Colonic mucosa (tissue), 4 donors: ENCODE data around the gene PPP2CA. TPM values are rescaled to one million over a fixed set of nuclear protein-coding genes. Genes with fewer than 3 reads are reported as not detected.

Experiments used
- DNase-seq: peaks from one replicate; pipeline ENCODE4 v3.0.0-alpha.2; 2020
- H3K27ac ChIP-seq: fragments of 200-600 bp; one replicate; pipeline ENCODE4 v1.8.0; 2021
- H3K27me3 ChIP-seq: fragments of 200-600 bp; one replicate; pipeline ENCODE4 v1.8.0; 2021
- H3K36me3 ChIP-seq: fragments of 200-600 bp; one replicate; pipeline ENCODE4 v1.8.0; 2021
- H3K4me1 ChIP-seq: fragments of 200-600 bp; one replicate; pipeline ENCODE4 v1.8.0; 2021; ENCODE audit warnings: mild to moderate bottlenecking
- H3K4me3 ChIP-seq: fragments of 200-600 bp; one replicate; pipeline ENCODE4 v1.8.0; 2021
- H3K9ac ChIP-seq, 2 donors: one replicate each; pipeline ENCODE4 v1.7.0; 2013; ENCODE audit warnings: control low read depth in 2 of 2, low read depth in 2 of 2, low read length in 2 of 2
- H3K9me3 ChIP-seq: fragments of 200-600 bp; one replicate; pipeline ENCODE4 v1.8.0; 2021
- intact Hi-C: fragments of 100-400 bp; cut with DNase I; formaldehyde crosslinking; loops from one replicate; pipeline ENCODE4 v1.14.1; 2022
- total RNA-seq, 2 donors: library from RNA; stranded (reverse); fragmentation: NEBNext Ultra II Directional in 1 of 2; extraction: Animal tissue kit (Norgen Biotek cat#: 25700) in 1 of 2; gene quantifications; one replicate each; pipeline ENCODE4 v1.2.1, GENCODE V29; 2021
- TF ChIP-seq, protein P1 (sequence below): fragments of 200-600 bp; IDR thresholded peaks from one replicate; pipeline ENCODE4 v1.8.0; 2022; ENCODE audit warnings: antibody characterized with exemption, mild to moderate bottlenecking
- donor health status: healthy.
- donor health status: DM: no; HTN: no; CAD: no.
- donor health status: DM: no; HTN: no; CAD: no.

PPP2CA gene
- total RNA-seq, 2 donors from 2014 or later: 147 to 150 TPM

DNA sequence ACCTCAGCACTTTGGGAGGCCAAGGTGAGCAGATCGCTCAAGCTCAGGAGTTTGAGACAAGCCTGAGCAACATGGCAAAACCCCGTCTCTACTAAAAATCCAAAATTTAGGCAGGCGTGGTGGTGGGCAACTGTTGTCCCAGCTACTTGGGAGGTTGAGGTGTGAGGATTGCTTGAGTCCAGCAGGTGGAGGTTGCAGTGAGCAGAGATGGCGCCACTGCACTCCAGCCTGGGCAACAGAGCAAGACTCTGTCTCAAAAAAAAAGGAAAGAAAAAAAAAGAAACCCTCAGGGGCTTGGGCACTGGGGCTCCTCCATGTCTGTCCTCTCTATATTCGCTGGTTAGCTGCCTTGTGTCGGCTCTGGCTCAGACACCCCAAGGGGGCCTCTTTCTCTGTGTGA lies 10.9 kb upstream of the PPP2CA start:
- no peaks in the 10 kb centered on the region for H3K36me3 ChIP-seq
- no peak overlapping the region for H3K4me3 ChIP-seq
- TF ChIP-seq, protein P1, sequence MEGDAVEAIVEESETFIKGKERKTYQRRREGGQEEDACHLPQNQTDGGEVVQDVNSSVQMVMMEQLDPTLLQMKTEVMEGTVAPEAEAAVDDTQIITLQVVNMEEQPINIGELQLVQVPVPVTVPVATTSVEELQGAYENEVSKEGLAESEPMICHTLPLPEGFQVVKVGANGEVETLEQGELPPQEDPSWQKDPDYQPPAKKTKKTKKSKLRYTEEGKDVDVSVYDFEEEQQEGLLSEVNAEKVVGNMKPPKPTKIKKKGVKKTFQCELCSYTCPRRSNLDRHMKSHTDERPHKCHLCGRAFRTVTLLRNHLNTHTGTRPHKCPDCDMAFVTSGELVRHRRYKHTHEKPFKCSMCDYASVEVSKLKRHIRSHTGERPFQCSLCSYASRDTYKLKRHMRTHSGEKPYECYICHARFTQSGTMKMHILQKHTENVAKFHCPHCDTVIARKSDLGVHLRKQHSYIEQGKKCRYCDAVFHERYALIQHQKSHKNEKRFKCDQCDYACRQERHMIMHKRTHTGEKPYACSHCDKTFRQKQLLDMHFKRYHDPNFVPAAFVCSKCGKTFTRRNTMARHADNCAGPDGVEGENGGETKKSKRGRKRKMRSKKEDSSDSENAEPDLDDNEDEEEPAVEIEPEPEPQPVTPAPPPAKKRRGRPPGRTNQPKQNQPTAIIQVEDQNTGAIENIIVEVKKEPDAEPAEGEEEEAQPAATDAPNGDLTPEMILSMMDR: no peak
- H3K9ac ChIP-seq: no peak overlapping the region
- H3K27ac ChIP-seq: no peak overlapping the region
- intact Hi-C loops: no loop called here
- H3K27me3 ChIP-seq: no peaks in the 10 kb centered on the region
- no peak for DNase-seq
- no peaks in the 10 kb centered on the region for H3K4me1 ChIP-seq
- no peaks in the 10 kb centered on the region for H3K9me3 ChIP-seq

DNA sequence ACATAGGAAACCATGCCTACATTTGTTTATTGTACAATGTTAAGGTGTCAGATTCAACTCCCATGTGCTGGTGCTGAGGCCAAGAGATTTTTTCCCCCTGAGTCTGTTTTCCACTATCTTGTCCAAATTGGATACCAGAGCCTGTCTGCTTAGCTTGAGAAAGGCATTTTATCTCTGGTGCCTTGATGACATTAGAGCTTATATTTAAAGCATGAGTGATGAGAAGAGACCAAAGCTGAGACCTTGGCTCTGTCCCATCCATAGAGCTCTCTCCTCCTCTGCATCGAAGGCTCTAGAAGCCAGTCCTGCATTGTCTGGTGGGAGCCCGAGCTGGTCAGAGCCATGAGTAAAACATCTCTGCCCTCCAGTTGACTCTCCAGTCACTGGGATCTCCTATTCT lies 10.4 kb upstream of the PPP2CA start:
- Histone ChIP-seq H3K27me3 (no peaks in the 10 kb centered on the region), H3K4me3 (no peak overlapping the region), H3K9me3 (no peaks in the 10 kb centered on the region), H3K9ac (no peak overlapping the region), H3K4me1 (no peaks in the 10 kb centered on the region), H3K27ac (no peak overlapping the region), H3K36me3 (no peaks in the 10 kb centered on the region)
- TF ChIP-seq, protein P1: no peak
- intact Hi-C loops: no loop called here
- no peak for DNase-seq

DNA sequence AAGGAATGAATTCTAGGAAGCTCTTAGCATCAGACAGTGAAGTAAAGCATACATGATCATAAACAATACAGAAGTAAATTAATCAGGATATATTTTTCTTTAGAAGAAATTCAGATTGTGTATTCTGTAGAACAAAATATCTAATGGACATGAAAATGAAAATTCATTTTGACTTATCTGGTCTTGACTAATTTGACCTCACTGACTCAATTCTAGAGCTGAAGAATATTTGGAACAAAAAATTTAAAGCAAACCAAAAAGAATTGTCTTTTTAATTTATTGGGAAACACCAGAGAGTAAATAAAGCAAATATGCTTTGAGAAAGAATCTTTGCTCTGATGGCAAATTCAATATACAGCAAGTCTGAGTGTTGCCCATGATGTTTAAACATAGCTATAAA lies 2.8 kb upstream of the PPP2CA start:
- no peak overlapping the region for H3K9ac ChIP-seq
- H3K4me3 ChIP-seq: no peak overlapping the region
- no peaks in the 10 kb centered on the region for H3K27me3 ChIP-seq
- no peak for DNase-seq
- peaks cover 8% of the 10 kb centered on the region for H3K4me1 ChIP-seq
- no peak overlapping the region for H3K27ac ChIP-seq
- no peaks in the 10 kb centered on the region for H3K9me3 ChIP-seq
- TF ChIP-seq, protein P1: no peak
- intact Hi-C loops: loop anchor here (5.0 kb wide), 1 partner anchor 46 kb away; no protein-coding TSS in a partner anchor
- no peaks in the 10 kb centered on the region for H3K36me3 ChIP-seq

DNA sequence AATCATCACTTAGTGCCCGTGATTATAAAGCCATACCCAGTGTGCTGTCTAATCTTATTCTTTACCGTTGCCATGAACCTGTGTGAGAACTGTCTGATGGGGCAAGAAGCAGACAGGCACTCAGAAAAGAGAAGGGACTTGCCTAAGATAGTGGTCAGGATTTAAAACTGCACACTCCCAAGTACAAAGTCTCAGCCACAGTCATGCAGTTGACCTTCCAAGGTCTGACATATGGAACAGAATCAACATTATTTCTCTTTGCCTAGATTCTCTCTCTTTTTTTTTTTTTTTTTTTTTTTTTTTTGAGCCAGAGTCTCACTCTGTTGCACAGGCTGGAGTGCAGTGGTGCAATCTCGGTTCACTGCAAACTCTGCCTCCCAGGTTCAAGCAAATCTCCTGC lies 1.9 kb upstream of the PPP2CA start:
- DNase-seq: no peak
- H3K4me3 ChIP-seq: no peak overlapping the region
- peak overlapping the region; percentile 100 for H3K27ac ChIP-seq
- H3K27me3 ChIP-seq: no peaks in the 10 kb centered on the region
- TF ChIP-seq, protein P1: no peak
- H3K9me3 ChIP-seq: no peaks in the 10 kb centered on the region
- H3K36me3 ChIP-seq: no peaks in the 10 kb centered on the region
- peaks cover 15% of the 10 kb centered on the region for H3K4me1 ChIP-seq
- intact Hi-C loops: loop anchor here (5.0 kb wide), 1 partner anchor 45 kb away; no protein-coding TSS in a partner anchor
- H3K9ac ChIP-seq: peak overlapping the region in 1 of 2 donors; percentile 97

DNA sequence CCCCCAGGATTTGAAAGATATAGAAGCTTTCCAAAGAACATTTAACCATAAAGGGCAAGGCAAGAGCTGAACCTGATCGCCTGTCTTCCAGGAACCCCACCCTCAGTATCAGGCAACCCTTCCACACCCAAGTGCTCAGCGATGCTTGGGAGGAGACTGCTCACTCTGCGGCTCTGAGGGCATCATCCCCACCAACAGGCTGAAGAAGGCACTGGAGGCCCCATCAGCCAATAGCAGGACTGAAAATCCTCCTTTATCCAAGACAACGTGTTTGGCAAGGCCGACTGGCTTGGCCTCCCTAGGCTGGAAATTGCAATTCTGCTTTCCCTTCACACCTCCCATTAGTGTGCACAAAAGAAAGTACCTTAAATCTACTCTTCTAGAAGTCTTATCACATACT lies 1.4 kb upstream of the PPP2CA start:
- TF ChIP-seq, protein P1: no peak
- no peak overlapping the region for H3K4me3 ChIP-seq
- H3K4me1 ChIP-seq: peaks cover 20% of the 10 kb centered on the region
- no peaks in the 10 kb centered on the region for H3K27me3 ChIP-seq
- peak overlapping the region; percentile 93 to 97 for H3K9ac ChIP-seq
- no peaks in the 10 kb centered on the region for H3K36me3 ChIP-seq
- no peaks in the 10 kb centered on the region for H3K9me3 ChIP-seq
- H3K27ac ChIP-seq: peak overlapping the region; percentile 100
- DNase-seq: peak; percentile 57
- intact Hi-C loops: loop anchor here (5.0 kb wide), 1 partner anchor 45 kb away; no protein-coding TSS in a partner anchor
